GM12878 (cell line): Measurements from ENCODE around the gene INTS7. TPM values are rescaled to one million over a fixed set of nuclear protein-coding genes. Genes with fewer than 3 reads are reported as not detected.
A peak's percentile ranks its signal among the peaks of the same experiment; 100 is the strongest.

Experiments used
- ATAC-seq: fragments of 200-7000 bp; cut with Tn5 transposase; 3 replicates; pipeline ENCODE4 v1.9.1; 2020; ENCODE audit warnings: mild to moderate bottlenecking, moderate library complexity
- BruUV-seq: library from RNA; stranded (reverse); fragments of 400-500 nt; replicated peaks from 2 replicates; lab custom pipeline; 2021; lab: Mats Ljungman, UMichigan
- CTCF ChIA-PET: fragments of 300-600 bp; sonication (Branson Sonifier 250); formaldehyde crosslinking; extraction: SDS; loops from one replicate; lab custom pipeline; 2021; ENCODE audit warnings: inconsistent platforms; lab: Yijun Ruan, JAX
- POLR2A ChIA-PET: fragments of 350-600 bp; formaldehyde crosslinking; extraction: SDS; loops from one replicate; lab custom pipeline; 2021; ENCODE audit warnings: inconsistent platforms; lab: Charles Lee
- RAD21 ChIA-PET: fragments of 300-600 bp; sonication (Branson Sonifier 250); formaldehyde crosslinking; loops from one replicate; lab custom pipeline; 2023; ENCODE audit warnings: antibody characterized with exemption; ENCODE audit not compliant: unreplicated experiment; lab: Charles Lee
- SMC1A ChIA-PET: fragments of 300-600 bp; sonication (Branson Sonifier 250); formaldehyde crosslinking; loops from one replicate; lab custom pipeline; 2023; ENCODE audit not compliant: unreplicated experiment, uncharacterized antibody; lab: Charles Lee
- DNase-seq: peaks from one replicate; pipeline ENCODE4 v3.0.0-alpha.2; 2011; ENCODE audit warnings: low read depth, low spot score
- FAIRE-seq: peaks from 3 replicates; lab custom pipeline; 2011; peaks lifted over from hg19 to GRCh38; lab: Jason Lieb, UNC
- H2AFZ ChIP-seq: 2 replicates; pipeline ENCODE4 v1.6.0; 2011; ENCODE audit warnings: low read depth, low read length, control low read depth; ENCODE audit not compliant: control insufficient read depth
- H3K27ac ChIP-seq: 2 replicates; pipeline ENCODE4 v1.5.1; 2011; ENCODE audit warnings: control low read depth; ENCODE audit not compliant: control insufficient read depth, insufficient read depth
- H3K27me3 ChIP-seq, 2 experiments: replicated peaks in 1 of 2; 2 replicates each; pipeline versions ENCODE4 v1.6.0 to v1.6.1; 2011; ENCODE audit warnings: low read length in 1 of 2; ENCODE audit not compliant: control insufficient read depth in 2 of 2, insufficient read depth in 2 of 2
- H3K36me3 ChIP-seq, 2 experiments: 2 replicates each; pipeline ENCODE4 v1.5.1; 2011; ENCODE audit warnings: low read length in 1 of 2; ENCODE audit not compliant: control insufficient read depth in 2 of 2, insufficient read depth in 2 of 2
- H3K4me1 ChIP-seq: 2 replicates; pipeline ENCODE4 v1.6.1; 2011; ENCODE audit warnings: mild to moderate bottlenecking, low read length, moderate library complexity, mixed read lengths; ENCODE audit not compliant: control insufficient read depth, insufficient read depth
- H3K4me2 ChIP-seq: 2 replicates; pipeline ENCODE4 v1.6.0; 2011; ENCODE audit warnings: control low read depth; ENCODE audit not compliant: control insufficient read depth, insufficient read depth
- H3K4me3 ChIP-seq: fragments of 200-600 bp; sonication (generic); 2 replicates; pipeline ENCODE4 v1.5.1; 2016
- H3K79me2 ChIP-seq: 2 replicates; pipeline ENCODE4 v1.6.0; 2011; ENCODE audit warnings: low read length; ENCODE audit not compliant: control insufficient read depth, insufficient read depth
- H3K9ac ChIP-seq: 2 replicates; pipeline ENCODE4 v1.8.0; 2011; ENCODE audit warnings: low read length, control low read depth, mixed read lengths; ENCODE audit not compliant: control insufficient read depth, insufficient read depth
- H3K9me3 ChIP-seq: replicated peaks from 3 replicates; pipeline ENCODE4 v1.5.1; 2011; ENCODE audit warnings: mild to moderate bottlenecking, low read length; ENCODE audit not compliant: control insufficient read depth, insufficient read depth
- H4K20me1 ChIP-seq: 2 replicates; pipeline ENCODE4 v1.6.0; 2011; ENCODE audit not compliant: control insufficient read depth, insufficient read depth
- ATF2 ChIP-seq: IDR thresholded peaks from 2 replicates; pipeline ENCODE4 v1.6.1; 2012; ENCODE audit warnings: low read length, inconsistent platforms
- EP300 ChIP-seq, 2 experiments: fragments of 150-350 bp in 1 of 2; IDR thresholded peaks; 2 replicates each; pipeline ENCODE4 v1.6.1; 2011 to 2012; ENCODE audit warnings: low read depth in 2 of 2, low read length in 2 of 2, borderline replicate concordance in 1 of 2, improper control_type of control experiment in 1 of 2, inconsistent platforms in 1 of 2; ENCODE audit not compliant: control insufficient read depth in 1 of 2
- IRF4 ChIP-seq: IDR thresholded peaks from 2 replicates; pipeline ENCODE4 v1.6.1; 2011; ENCODE audit warnings: low read depth, low read length
- KLF5 ChIP-seq: fragments of 450-650 bp; IDR thresholded peaks from 2 replicates; pipeline ENCODE4 v1.6.1; 2014; ENCODE audit warnings: mild to moderate bottlenecking; ENCODE audit not compliant: partially characterized antibody
- MYC ChIP-seq: IDR thresholded peaks from 2 replicates; pipeline ENCODE4 v1.6.1; 2011; ENCODE audit warnings: mild to moderate bottlenecking, low read length, moderate library complexity, inconsistent platforms; ENCODE audit not compliant: insufficient read depth, insufficient replicate concordance, insufficient read length, severe bottlenecking
- NFXL1 ChIP-seq: fragments of 450-650 bp; IDR thresholded peaks from 2 replicates; pipeline ENCODE4 v1.6.1; 2017; ENCODE audit warnings: antibody characterized with exemption, mild to moderate bottlenecking, borderline replicate concordance
- NRF1 ChIP-seq: conservative IDR thresholded peaks from 2 replicates; pipeline ENCODE4 v1.6.1; 2011; ENCODE audit warnings: mild to moderate bottlenecking, low read depth, low read length, improper control_type of control experiment
- RB1 ChIP-seq: fragments of 450-650 bp; formaldehyde crosslinking; IDR thresholded peaks from 2 replicates; pipeline ENCODE4 v1.6.1; 2017; ENCODE audit warnings: mild to moderate bottlenecking, borderline replicate concordance
- RELA ChIP-seq: fragments of 450-650 bp; IDR thresholded peaks from 2 replicates; pipeline ENCODE4 v1.8.0; 2014; ENCODE audit warnings: borderline replicate concordance; ENCODE audit not compliant: partially characterized antibody
- RELB ChIP-seq: fragments of 450-650 bp; IDR thresholded peaks from 2 replicates; pipeline ENCODE4 v1.6.1; 2017; ENCODE audit warnings: low read depth, mild to moderate bottlenecking, moderate library complexity
- SMAD5 ChIP-seq: IDR thresholded peaks from 2 replicates; pipeline ENCODE4 v1.6.1; 2016; ENCODE audit warnings: antibody characterized with exemption, low read depth
- SREBF2 ChIP-seq: IDR thresholded peaks from 2 replicates; pipeline ENCODE4 v1.6.1; 2012; ENCODE audit warnings: mild to moderate bottlenecking, low read length
- TBL1XR1 ChIP-seq: IDR thresholded peaks from 2 replicates; pipeline ENCODE4 v1.6.1; 2012; ENCODE audit warnings: low read depth, low read length, improper control_type of control experiment
- WGBS: methylation state at CpG from one replicate; pipeline ENCODE4 v1.1.6; 2016; ENCODE audit warnings: low lambda C conversion rate; ENCODE audit not compliant: insufficient replicate concordance, insufficient coverage; ENCODE audit errors: missing lambda C conversion rate; 5-methylcytosine and 5-hydroxymethylcytosine counted together
- in situ Hi-C: fragments of 300-500 bp; cut with MboI; formaldehyde crosslinking; loops from 9 replicates; pipeline ENCODE4 v1.14.3; 2018; ENCODE audit warnings: mixed read lengths
- intact Hi-C: fragments of 100-400 bp; cut with micrococcal nuclease; formaldehyde crosslinking; loops from one replicate; pipeline ENCODE4 v1.14.2; 2022; ENCODE audit not compliant: unreplicated experiment
- polyA plus RNA-seq, 11 experiments: library from polyadenylated mRNA; depleted of rRNA in 4 of 11; unstranded in 6 of 11; stranded (reverse) in 5 of 11; fragments of >200 nt; fragmentation: Nextera tagmentation in 4 of 11; fragmentation: Illumina TruSeq in 1 of 11; extraction: Ambion mirVana in 4 of 11; extraction: Trizol in 1 of 11; gene quantifications; 1 replicate in 1 of 11; 2 replicates in 10 of 11; pipeline versions ENCODE4 v1.2.1 to v1.2.3, GENCODE V29; 2011 to 2016; ENCODE audit warnings: inconsistent platforms in 2 of 11, missing spikeins in 2 of 11, low read depth in 1 of 11
- total RNA-seq, 4 experiments: library from RNA; depleted of rRNA in 3 of 4; stranded (reverse); fragments of >200 nt in 3 of 4; fragmentation: Illumina TruSeq in 1 of 4; extraction: Trizol in 1 of 4; gene quantifications; 2 replicates each; pipeline versions ENCODE4 v1.2.1 to v1.2.3, GENCODE V29; 2013 to 2021
- TF ChIP-seq, protein P1 (sequence below): IDR thresholded peaks from 2 replicates; pipeline ENCODE4 v1.6.1; 2011; ENCODE audit warnings: mild to moderate bottlenecking, low read depth, low read length, moderate library complexity; ENCODE audit not compliant: insufficient replicate concordance
- TF ChIP-seq, protein P2 (sequence below): fragments of 450-650 bp; IDR thresholded peaks from 2 replicates; pipeline ENCODE4 v1.6.1; 2018; ENCODE audit warnings: mild to moderate bottlenecking, low read depth, moderate library complexity; ENCODE audit not compliant: partially characterized antibody

The INTS7 gene
- total and polyA plus RNA-seq, 10 of the 15 experiments (the other 5 are each of a cell fraction or from before 2014, with no cell fraction given) = 17.1 to 49.1 (median 26.8) TPM

DNA sequence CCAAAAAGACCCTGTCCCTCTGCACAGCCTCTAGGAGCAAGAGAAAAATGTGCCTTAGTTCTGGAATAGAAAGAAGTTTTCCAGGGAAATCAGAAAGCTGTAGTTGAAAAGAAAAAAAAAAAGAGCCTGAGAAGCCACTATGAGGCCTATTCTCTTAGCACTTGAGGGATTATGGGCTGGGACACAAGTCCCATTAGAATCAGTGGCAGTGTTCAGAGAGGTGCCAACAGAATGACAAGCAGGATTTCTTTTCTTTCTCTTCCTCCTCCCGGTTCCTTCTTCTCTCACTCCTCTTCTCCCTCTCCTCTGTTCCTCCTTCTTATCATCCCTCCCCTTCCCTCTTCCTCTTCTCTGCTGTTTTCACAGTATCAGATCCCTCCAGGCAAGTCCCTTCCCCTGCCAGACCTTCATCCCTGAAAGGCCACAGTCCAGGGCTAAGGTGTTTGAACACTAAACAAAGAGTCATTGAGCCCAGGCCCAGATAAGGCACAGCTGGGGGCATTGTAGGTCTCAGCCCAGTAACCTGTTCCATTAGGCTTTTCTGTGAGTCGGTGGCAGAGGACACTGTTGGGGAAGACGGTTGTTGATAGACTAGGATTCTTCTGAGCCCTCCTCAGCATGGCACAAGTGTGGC, 140.1 kb downstream of the INTS7 start:
- POLR2A ChIA-PET = no interaction called here
- in situ Hi-C loops (no loop called here), intact Hi-C loops (no loop called here)
- no TSS peak for BruUV-seq
- CTCF ChIA-PET = no interaction called here
- Histone ChIP-seq H3K27ac (no peak overlapping the region), H3K79me2 (no peaks in the 10 kb centered on the region), H3K27me3 (no peaks in the 10 kb centered on the region), H2AFZ (no peak overlapping the region; the same call in 1 of the 2 replicates), H3K9me3 (no peaks in the 10 kb centered on the region; the same call in 2 of the 3 replicates), H3K4me1 (no peaks in the 10 kb centered on the region), H4K20me1 (no peaks in the 10 kb centered on the region), H3K36me3 (no peaks in the 10 kb centered on the region), H3K4me3 (no peak overlapping the region), H3K4me2 (no peak overlapping the region), H3K9ac (no peak overlapping the region)
- RAD21 ChIA-PET = no interaction called here
- WGBS = 7% methylated on average over 3 of the region's 3 CpGs
- ATAC-seq (peak; percentile 34; the same call in 2 of the 3 replicates), DNase-seq (no peak), FAIRE-seq (no peak)
- no peak for TF ChIP-seq IRF4
- no peak for TF ChIP-seq MYC
- TF ChIP-seq RELA = no peak
- no peak for TF ChIP-seq KLF5
- TF ChIP-seq, protein P1, sequence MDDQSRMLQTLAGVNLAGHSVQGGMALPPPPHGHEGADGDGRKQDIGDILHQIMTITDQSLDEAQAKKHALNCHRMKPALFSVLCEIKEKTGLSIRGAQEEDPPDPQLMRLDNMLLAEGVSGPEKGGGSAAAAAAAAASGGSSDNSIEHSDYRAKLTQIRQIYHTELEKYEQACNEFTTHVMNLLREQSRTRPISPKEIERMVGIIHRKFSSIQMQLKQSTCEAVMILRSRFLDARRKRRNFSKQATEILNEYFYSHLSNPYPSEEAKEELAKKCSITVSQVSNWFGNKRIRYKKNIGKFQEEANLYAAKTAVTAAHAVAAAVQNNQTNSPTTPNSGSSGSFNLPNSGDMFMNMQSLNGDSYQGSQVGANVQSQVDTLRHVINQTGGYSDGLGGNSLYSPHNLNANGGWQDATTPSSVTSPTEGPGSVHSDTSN = no peak
- TF ChIP-seq SREBF2 = no peak
- no peak for TF ChIP-seq NRF1
- TF ChIP-seq NFXL1 = no peak
- no peak for TF ChIP-seq SMAD5
- no peak for TF ChIP-seq ATF2
- TF ChIP-seq, protein P2, sequence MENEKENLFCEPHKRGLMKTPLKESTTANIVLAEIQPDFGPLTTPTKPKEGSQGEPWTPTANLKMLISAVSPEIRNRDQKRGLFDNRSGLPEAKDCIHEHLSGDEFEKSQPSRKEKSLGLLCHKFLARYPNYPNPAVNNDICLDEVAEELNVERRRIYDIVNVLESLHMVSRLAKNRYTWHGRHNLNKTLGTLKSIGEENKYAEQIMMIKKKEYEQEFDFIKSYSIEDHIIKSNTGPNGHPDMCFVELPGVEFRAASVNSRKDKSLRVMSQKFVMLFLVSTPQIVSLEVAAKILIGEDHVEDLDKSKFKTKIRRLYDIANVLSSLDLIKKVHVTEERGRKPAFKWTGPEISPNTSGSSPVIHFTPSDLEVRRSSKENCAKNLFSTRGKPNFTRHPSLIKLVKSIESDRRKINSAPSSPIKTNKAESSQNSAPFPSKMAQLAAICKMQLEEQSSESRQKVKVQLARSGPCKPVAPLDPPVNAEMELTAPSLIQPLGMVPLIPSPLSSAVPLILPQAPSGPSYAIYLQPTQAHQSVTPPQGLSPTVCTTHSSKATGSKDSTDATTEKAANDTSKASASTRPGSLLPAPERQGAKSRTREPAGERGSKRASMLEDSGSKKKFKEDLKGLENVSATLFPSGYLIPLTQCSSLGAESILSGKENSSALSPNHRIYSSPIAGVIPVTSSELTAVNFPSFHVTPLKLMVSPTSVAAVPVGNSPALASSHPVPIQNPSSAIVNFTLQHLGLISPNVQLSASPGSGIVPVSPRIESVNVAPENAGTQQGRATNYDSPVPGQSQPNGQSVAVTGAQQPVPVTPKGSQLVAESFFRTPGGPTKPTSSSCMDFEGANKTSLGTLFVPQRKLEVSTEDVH = no peak
- TF ChIP-seq RB1 = no peak
- TF ChIP-seq TBL1XR1 = no peak
- no peak for TF ChIP-seq EP300 (IDR thresholded peaks at IDR 0.05; ENCODE audit: borderline replicate concordance in 1 of 2, control insufficient read depth in 1 of 2, low read depth in 2 of 2, low read length in 2 of 2)
- TF ChIP-seq RELB = no peak
- SMC1A ChIA-PET = no interaction called here
